MM.1S (cell line): ENCODE measurements around the gene TMEM150A.

ENCODE experiments used
- DNase-seq: peaks from one replicate; pipeline ENCODE4 v3.0.0-alpha.2; 2015
- H2AFZ ChIP-seq: fragments of 300-600 bp; sonication (generic); 2 replicates; pipeline ENCODE4 v1.6.0; 2016; ENCODE audit warnings: antibody characterized with exemption, low read length
- H3F3A ChIP-seq: fragments of 300-600 bp; sonication (generic); 2 replicates; pipeline ENCODE4 v1.6.1; 2016; ENCODE audit warnings: mild to moderate bottlenecking, antibody characterized with exemption, low read length, moderate library complexity, mixed read lengths; ENCODE audit not compliant: insufficient read depth
- H3K27ac ChIP-seq: fragments of 300-600 bp; sonication (generic); 2 replicates; pipeline ENCODE4 v1.5.1; 2016; ENCODE audit warnings: mild to moderate bottlenecking, low read length
- H3K27me3 ChIP-seq: fragments of 300-600 bp; sonication (generic); replicated peaks from 2 replicates; pipeline ENCODE4 v1.6.0; 2016; ENCODE audit warnings: low read length; ENCODE audit not compliant: insufficient read depth
- H3K36me3 ChIP-seq: fragments of 300-600 bp; sonication (generic); replicated peaks from 2 replicates; pipeline ENCODE4 v1.6.1; 2016; ENCODE audit warnings: mild to moderate bottlenecking, low read length, mixed read lengths; ENCODE audit not compliant: insufficient read depth
- H3K4me1 ChIP-seq: fragments of 300-600 bp; sonication (generic); 2 replicates; pipeline ENCODE4 v1.6.1; 2016; ENCODE audit warnings: low read length, mixed read lengths
- H3K4me2 ChIP-seq: fragments of 300-600 bp; sonication (generic); 2 replicates; pipeline ENCODE4 v1.6.0; 2016; ENCODE audit warnings: low read depth, low read length
- H3K4me3 ChIP-seq: fragments of 300-600 bp; sonication (generic); 2 replicates; pipeline ENCODE4 v1.5.1; 2016; ENCODE audit warnings: low read length, mixed read lengths
- H3K79me2 ChIP-seq: fragments of 300-600 bp; sonication (generic); 2 replicates; pipeline ENCODE4 v1.6.1; 2016; ENCODE audit warnings: mixed run types, low read length, mixed read lengths
- H3K9ac ChIP-seq: fragments of 300-600 bp; sonication (generic); 2 replicates; pipeline ENCODE4 v1.6.1; 2016; ENCODE audit warnings: low read length, mixed read lengths
- H3K9me2 ChIP-seq: fragments of 300-600 bp; sonication (generic); replicated peaks from 2 replicates; pipeline ENCODE4 v1.6.1; 2016; ENCODE audit warnings: mild to moderate bottlenecking, low read length, mixed read lengths; ENCODE audit not compliant: insufficient read depth
- H3K9me3 ChIP-seq: fragments of 300-600 bp; sonication (generic); replicated peaks from 2 replicates; pipeline ENCODE4 v1.6.1; 2016; ENCODE audit warnings: mild to moderate bottlenecking, low read length, mixed read lengths; ENCODE audit not compliant: insufficient read depth
- H4K20me1 ChIP-seq: fragments of 300-600 bp; sonication (generic); 2 replicates; pipeline ENCODE4 v1.6.1; 2016; ENCODE audit warnings: mild to moderate bottlenecking, low read length, moderate library complexity, mixed read lengths; ENCODE audit not compliant: insufficient read depth
- EZH2 ChIP-seq: fragments of 300-600 bp; sonication (generic); optimal IDR thresholded peaks from 2 replicates; pipeline ENCODE3; 2017; ENCODE audit warnings: low read depth, mild to moderate bottlenecking, antibody characterized with exemption, low read length, mixed read lengths
- EZH2phosphoT487 ChIP-seq: fragments of 300-600 bp; sonication (generic); IDR thresholded peaks from 2 replicates; pipeline ENCODE4 v1.6.1; 2018; ENCODE audit warnings: antibody characterized with exemption, low read length
- TF ChIP-seq, protein P1 (sequence below): fragments of 300-600 bp; sonication (generic); IDR thresholded peaks from 2 replicates; pipeline ENCODE4 v1.5.1; 2016; ENCODE audit warnings: antibody characterized with exemption, low read length, mixed read lengths

The TMEM150A gene

GRCh38 chr2:85600951-85601770 lies 1.3 kb downstream of the TMEM150A start:
- Histone ChIP-seq H3K27ac (no peak overlapping the region), H3K4me2 (peak overlapping the region; percentile 62; the same call in 1 of the 2 replicates), H3K9me2 (no peaks in the 10 kb centered on the region), H4K20me1 (no peaks in the 10 kb centered on the region), H3K36me3 (no peaks in the 10 kb centered on the region), H3K27me3 (no peaks in the 10 kb centered on the region), H3K9ac (no peak overlapping the region), H3F3A (0 out of 2 replicates have a peak, but pooled peaks cover 10% of the 10 kb centered on the region), H2AFZ (no peak overlapping the region), H3K9me3 (no peaks in the 10 kb centered on the region), H3K79me2 (peaks cover 15% of the 10 kb centered on the region), H3K4me3 (peak overlapping the region; percentile 82), H3K4me1 (peaks cover 10% of the 10 kb centered on the region)
- TF ChIP-seq EZH2phosphoT487 (no peak), EZH2 (no peak)
- TF ChIP-seq, protein P1, sequence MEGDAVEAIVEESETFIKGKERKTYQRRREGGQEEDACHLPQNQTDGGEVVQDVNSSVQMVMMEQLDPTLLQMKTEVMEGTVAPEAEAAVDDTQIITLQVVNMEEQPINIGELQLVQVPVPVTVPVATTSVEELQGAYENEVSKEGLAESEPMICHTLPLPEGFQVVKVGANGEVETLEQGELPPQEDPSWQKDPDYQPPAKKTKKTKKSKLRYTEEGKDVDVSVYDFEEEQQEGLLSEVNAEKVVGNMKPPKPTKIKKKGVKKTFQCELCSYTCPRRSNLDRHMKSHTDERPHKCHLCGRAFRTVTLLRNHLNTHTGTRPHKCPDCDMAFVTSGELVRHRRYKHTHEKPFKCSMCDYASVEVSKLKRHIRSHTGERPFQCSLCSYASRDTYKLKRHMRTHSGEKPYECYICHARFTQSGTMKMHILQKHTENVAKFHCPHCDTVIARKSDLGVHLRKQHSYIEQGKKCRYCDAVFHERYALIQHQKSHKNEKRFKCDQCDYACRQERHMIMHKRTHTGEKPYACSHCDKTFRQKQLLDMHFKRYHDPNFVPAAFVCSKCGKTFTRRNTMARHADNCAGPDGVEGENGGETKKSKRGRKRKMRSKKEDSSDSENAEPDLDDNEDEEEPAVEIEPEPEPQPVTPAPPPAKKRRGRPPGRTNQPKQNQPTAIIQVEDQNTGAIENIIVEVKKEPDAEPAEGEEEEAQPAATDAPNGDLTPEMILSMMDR: no peak
- no peak for DNase-seq

GRCh38 chr2:85600235-85600575 lies 2.3 kb downstream of the TMEM150A start:
- Histone ChIP-seq H3K27me3 (no peaks in the 10 kb centered on the region), H3K27ac (no peak overlapping the region), H3K9me3 (no peaks in the 10 kb centered on the region), H3F3A (0 out of 2 replicates have a peak, but pooled peaks cover 10% of the 10 kb centered on the region), H3K9ac (no peak overlapping the region), H3K4me2 (no peak overlapping the region), H4K20me1 (no peaks in the 10 kb centered on the region), H3K79me2 (peaks cover 21% of the 10 kb centered on the region), H3K9me2 (no peaks in the 10 kb centered on the region), H3K4me1 (peaks cover 10% of the 10 kb centered on the region), H3K4me3 (no peak overlapping the region), H3K36me3 (no peaks in the 10 kb centered on the region), H2AFZ (no peak overlapping the region)
- TF ChIP-seq EZH2: no peak
- TF ChIP-seq EZH2phosphoT487: no peak
- TF ChIP-seq, protein P1: no peak
- no peak for DNase-seq

DNA sequence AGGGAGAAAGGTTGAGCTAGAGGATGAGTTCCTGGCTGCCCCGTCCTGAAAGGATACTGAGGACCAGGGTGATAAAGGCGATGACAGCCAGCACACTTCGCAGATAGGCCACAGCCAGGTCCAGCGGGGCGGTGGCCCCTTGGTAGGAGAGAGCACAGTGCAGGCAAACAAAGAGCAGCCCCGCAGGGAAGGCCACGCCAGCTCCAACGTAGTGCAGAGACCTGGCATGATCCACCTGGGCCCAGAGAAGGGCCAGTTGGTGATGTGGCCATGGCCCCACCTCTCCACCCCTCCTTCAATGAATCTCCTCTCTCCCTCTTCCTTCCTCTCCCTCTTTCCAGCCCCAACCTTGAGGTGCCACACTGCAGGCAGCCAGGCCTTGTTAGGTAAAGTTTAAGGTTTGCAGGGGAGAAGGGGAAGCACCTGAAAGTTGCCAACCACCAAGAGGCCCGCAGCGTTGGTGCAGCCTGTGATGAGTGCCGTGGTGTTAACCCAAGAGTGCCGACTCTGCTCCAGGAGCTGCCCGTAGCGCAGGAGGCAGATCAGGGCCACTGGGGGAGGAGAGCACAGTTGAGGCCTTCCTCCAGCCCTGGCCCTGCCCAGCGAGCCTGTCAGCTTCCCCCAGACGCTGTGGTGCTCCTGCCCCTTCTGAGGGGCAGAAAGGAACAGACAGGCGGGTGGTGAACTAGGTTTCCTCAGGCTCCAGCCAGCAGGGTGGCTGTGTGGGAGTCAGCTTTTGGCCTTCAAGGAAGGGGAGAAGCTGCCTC lies 2.8 kb downstream of the TMEM150A start:
- no peaks in the 10 kb centered on the region for H3K27me3 ChIP-seq
- H3K4me1 ChIP-seq: peaks cover 10% of the 10 kb centered on the region
- H3K27ac ChIP-seq: no peak overlapping the region
- no peak overlapping the region for H3K4me2 ChIP-seq
- 0 out of 2 replicates have a peak, but pooled peaks cover 10% of the 10 kb centered on the region for H3F3A ChIP-seq
- H3K9me3 ChIP-seq: no peaks in the 10 kb centered on the region
- H2AFZ ChIP-seq: no peak overlapping the region
- no peaks in the 10 kb centered on the region for H4K20me1 ChIP-seq
- no peak for TF ChIP-seq EZH2
- no peak for TF ChIP-seq EZH2phosphoT487
- TF ChIP-seq, protein P1: no peak
- no peak overlapping the region for H3K9ac ChIP-seq
- no peak for DNase-seq
- H3K79me2 ChIP-seq: peaks cover 21% of the 10 kb centered on the region
- no peak overlapping the region for H3K4me3 ChIP-seq
- H3K9me2 ChIP-seq: no peaks in the 10 kb centered on the region
- H3K36me3 ChIP-seq: no peaks in the 10 kb centered on the region
